ENCODE data around the gene SEBOX. TPM values are rescaled to one million over a fixed set of nuclear protein-coding genes. Genes with fewer than 3 reads are reported as not detected.

The SEBOX gene
- total and polyA plus RNA-seq, 5 donors from 2014 or later, result not detected

- Mint-ChIP-seq H3K4me1 (peaks cover 0 to 7% (median 3%) of the 10 kb centered on the region in 4 donors), H3K36me3 (peaks cover 33% of the 10 kb centered on the region), H3K27me3 (no peaks in the 10 kb centered on the region), H3K4me3 (no peak overlapping the region), H3K9me3 (no peaks in the 10 kb centered on the region), H3K27ac (no peak overlapping the region)
- Histone ChIP-seq H3K9me3 (ENCODE audit: control insufficient read depth in 2 of 2, low read length in 2 of 2) (no peaks in the 10 kb centered on the region), H3K4me1 (ENCODE audit: control insufficient read depth, insufficient read depth, low read length, poor library complexity, severe bottlenecking) (no peaks in the 10 kb centered on the region), H3K27me3 (ENCODE audit: control insufficient read depth, insufficient read depth, low read length) (no peaks in the 10 kb centered on the region), H3K27ac (ENCODE audit: insufficient read depth, low read length, poor library complexity, severe bottlenecking) (no peak overlapping the region), H3K36me3 (ENCODE audit: control insufficient read depth, insufficient read depth, low read length) (peaks cover 61% of the 10 kb centered on the region), H3K4me3 (ENCODE audit: low read depth, low read length) (no peak overlapping the region)
- ATAC-seq (ENCODE audit: low read depth in 2 of 2) (no peak), DNase-seq (no peak)
Observed at GRCh38 chr17:28391401-28391800, 26.4 kb upstream of the SEBOX start.

- DNase-seq, result no peak
- no peaks in the 10 kb centered on the region for H3K9me3 Mint-ChIP-seq
- H3K36me3 Mint-ChIP-seq, result peaks cover 33% of the 10 kb centered on the region
- H3K27ac Mint-ChIP-seq, result no peak overlapping the region
- H3K4me1 Mint-ChIP-seq, result peaks cover 0 to 9% (median 6%) of the 10 kb centered on the region in 4 donors
- H3K4me1 ChIP-seq (ENCODE audit: control insufficient read depth, insufficient read depth, low read length, poor library complexity, severe bottlenecking), result no peaks in the 10 kb centered on the region
- no peaks in the 10 kb centered on the region for H3K27me3 Mint-ChIP-seq
- no peak overlapping the region for H3K27ac ChIP-seq (ENCODE audit: insufficient read depth, low read length, poor library complexity, severe bottlenecking)
- no peak overlapping the region for H3K4me3 ChIP-seq (ENCODE audit: low read depth, low read length)
- H3K27me3 ChIP-seq (ENCODE audit: control insufficient read depth, insufficient read depth, low read length), result no peaks in the 10 kb centered on the region
- H3K9me3 ChIP-seq (ENCODE audit: control insufficient read depth in 2 of 2, low read length in 2 of 2), result no peaks in the 10 kb centered on the region
- no peak overlapping the region for H3K4me3 Mint-ChIP-seq
- H3K36me3 ChIP-seq (ENCODE audit: control insufficient read depth, insufficient read depth, low read length), result peaks cover 57% of the 10 kb centered on the region
- ATAC-seq (ENCODE audit: low read depth in 2 of 2), result no peak
Observed at GRCh38 chr17:28390984-28391383, 26.0 kb upstream of the SEBOX start.

GRCh38 chr17:28390563-28390962 lies 25.6 kb upstream of the SEBOX start:
- Mint-ChIP-seq H3K27me3 (no peaks in the 10 kb centered on the region), H3K4me3 (peak overlapping the region in 1 of 4 donors; percentile 44), H3K9me3 (no peaks in the 10 kb centered on the region), H3K4me1 (peaks cover 0 to 14% (median 8%) of the 10 kb centered on the region in 4 donors), H3K27ac (no peak overlapping the region), H3K36me3 (peaks cover 33% of the 10 kb centered on the region)
- DNase-seq, result no peak
- Histone ChIP-seq H3K36me3 (ENCODE audit: control insufficient read depth, insufficient read depth, low read length) (peaks cover 52% of the 10 kb centered on the region), H3K27me3 (ENCODE audit: control insufficient read depth, insufficient read depth, low read length) (no peaks in the 10 kb centered on the region), H3K4me3 (ENCODE audit: low read depth, low read length) (no peak overlapping the region), H3K4me1 (ENCODE audit: control insufficient read depth, insufficient read depth, low read length, poor library complexity, severe bottlenecking) (peaks cover 4% of the 10 kb centered on the region), H3K9me3 (ENCODE audit: control insufficient read depth in 2 of 2, low read length in 2 of 2) (no peaks in the 10 kb centered on the region), H3K27ac (ENCODE audit: insufficient read depth, low read length, poor library complexity, severe bottlenecking) (no peak overlapping the region)
- no peak for ATAC-seq (ENCODE audit: low read depth in 2 of 2)

GRCh38 chr17:28390141-28390540 lies 25.1 kb upstream of the SEBOX start:
- H3K27ac Mint-ChIP-seq, result no peak overlapping the region
- Histone ChIP-seq H3K4me3 (ENCODE audit: low read depth, low read length) (no peak overlapping the region), H3K4me1 (ENCODE audit: control insufficient read depth, insufficient read depth, low read length, poor library complexity, severe bottlenecking) (peaks cover 8% of the 10 kb centered on the region), H3K9me3 (ENCODE audit: control insufficient read depth in 2 of 2, low read length in 2 of 2) (no peaks in the 10 kb centered on the region), H3K36me3 (ENCODE audit: control insufficient read depth, insufficient read depth, low read length) (peaks cover 49% of the 10 kb centered on the region), H3K27ac (ENCODE audit: insufficient read depth, low read length, poor library complexity, severe bottlenecking) (no peak overlapping the region), H3K27me3 (ENCODE audit: control insufficient read depth, insufficient read depth, low read length) (no peaks in the 10 kb centered on the region)
- DNase-seq (no peak), ATAC-seq (ENCODE audit: low read depth in 2 of 2) (no peak)
- H3K4me1 Mint-ChIP-seq, result peaks cover 4 to 18% (median 10%) of the 10 kb centered on the region in 4 donors
- H3K9me3 Mint-ChIP-seq, result no peaks in the 10 kb centered on the region
- no peaks in the 10 kb centered on the region for H3K27me3 Mint-ChIP-seq
- peak overlapping the region in 1 of 4 donors; percentile 44 for H3K4me3 Mint-ChIP-seq
- peaks cover 33% of the 10 kb centered on the region for H3K36me3 Mint-ChIP-seq

GRCh38 chr17:28388106-28388505 lies 23.1 kb upstream of the SEBOX start:
- H3K36me3 Mint-ChIP-seq, result peaks cover 24% of the 10 kb centered on the region
- ATAC-seq (ENCODE audit: low read depth in 2 of 2), result no peak

GRCh38 chr17:28386391-28386790 lies 21.4 kb upstream of the SEBOX start:
- no peaks in the 10 kb centered on the region for H3K9me3 ChIP-seq (ENCODE audit: control insufficient read depth in 2 of 2, low read length in 2 of 2)
- no peaks in the 10 kb centered on the region for H3K27me3 ChIP-seq (ENCODE audit: control insufficient read depth, insufficient read depth, low read length)
- no peak overlapping the region for H3K4me3 ChIP-seq (ENCODE audit: low read depth, low read length)
- DNase-seq, result no peak
- Mint-ChIP-seq H3K4me3 (peak overlapping the region; percentile 88 to 94 (median 92)), H3K27ac (peak overlapping the region in 1 of 3 donors; percentile 15), H3K27me3 (peaks cover 10% of the 10 kb centered on the region), H3K4me1 (peaks cover 7 to 41% (median 21%) of the 10 kb centered on the region in 4 donors), H3K9me3 (no peaks in the 10 kb centered on the region), H3K36me3 (peaks cover 26% of the 10 kb centered on the region)
- peaks cover 30% of the 10 kb centered on the region for H3K36me3 ChIP-seq (ENCODE audit: control insufficient read depth, insufficient read depth, low read length)
- no peak for ATAC-seq (ENCODE audit: low read depth in 2 of 2)
- no peak overlapping the region for H3K27ac ChIP-seq (ENCODE audit: insufficient read depth, low read length, poor library complexity, severe bottlenecking)
- H3K4me1 ChIP-seq (ENCODE audit: control insufficient read depth, insufficient read depth, low read length, poor library complexity, severe bottlenecking), result peaks cover 18% of the 10 kb centered on the region

More at GRCh38 chr17:28388106-28388505, 23.1 kb upstream of the SEBOX start:
- H3K27me3 ChIP-seq (ENCODE audit: control insufficient read depth, insufficient read depth, low read length), result no peaks in the 10 kb centered on the region
- H3K9me3 ChIP-seq (ENCODE audit: control insufficient read depth in 2 of 2, low read length in 2 of 2), result no peaks in the 10 kb centered on the region
- peaks cover 18% of the 10 kb centered on the region for H3K4me1 ChIP-seq (ENCODE audit: control insufficient read depth, insufficient read depth, low read length, poor library complexity, severe bottlenecking)
- Mint-ChIP-seq H3K9me3 (no peaks in the 10 kb centered on the region), H3K4me1 (peaks cover 7 to 33% (median 18%) of the 10 kb centered on the region in 4 donors), H3K27me3 (peaks cover 4% of the 10 kb centered on the region), H3K4me3 (no peak overlapping the region), H3K27ac (peak overlapping the region in 1 of 3 donors; percentile 52)
- H3K27ac ChIP-seq (ENCODE audit: insufficient read depth, low read length, poor library complexity, severe bottlenecking), result no peak overlapping the region
- no peak overlapping the region for H3K4me3 ChIP-seq (ENCODE audit: low read depth, low read length)
- peaks cover 37% of the 10 kb centered on the region for H3K36me3 ChIP-seq (ENCODE audit: control insufficient read depth, insufficient read depth, low read length)
- no peak for DNase-seq

GRCh38 chr17:28385406-28385805 lies 20.4 kb upstream of the SEBOX start:
- H3K4me1 Mint-ChIP-seq, result peaks cover 5 to 45% (median 23%) of the 10 kb centered on the region in 4 donors
- no peak overlapping the region for H3K27ac ChIP-seq (ENCODE audit: insufficient read depth, low read length, poor library complexity, severe bottlenecking)
- H3K9me3 ChIP-seq (ENCODE audit: control insufficient read depth in 2 of 2, low read length in 2 of 2), result no peaks in the 10 kb centered on the region
- ATAC-seq (ENCODE audit: low read depth in 2 of 2), result no peak
- peaks cover 20% of the 10 kb centered on the region for H3K4me1 ChIP-seq (ENCODE audit: control insufficient read depth, insufficient read depth, low read length, poor library complexity, severe bottlenecking)
- peaks cover 17% of the 10 kb centered on the region for H3K36me3 Mint-ChIP-seq
- no peaks in the 10 kb centered on the region for H3K27me3 ChIP-seq (ENCODE audit: control insufficient read depth, insufficient read depth, low read length)
- peak in 1 of 3 donors; percentile 25 for DNase-seq
- H3K9me3 Mint-ChIP-seq, result peaks cover 0 to under 1% (median 0%) of the 10 kb centered on the region in 7 donors
- peaks cover 20% of the 10 kb centered on the region for H3K36me3 ChIP-seq (ENCODE audit: control insufficient read depth, insufficient read depth, low read length)
- H3K27me3 Mint-ChIP-seq, result peaks cover 10% of the 10 kb centered on the region
- peak overlapping the region in 2 of 3 donors; percentile 83 to 88 for H3K27ac Mint-ChIP-seq
- peak overlapping the region; percentile 88 to 94 (median 92) for H3K4me3 Mint-ChIP-seq
- H3K4me3 ChIP-seq (ENCODE audit: low read depth, low read length), result peak overlapping the region; percentile 78

- Mint-ChIP-seq H3K27me3 (peaks cover 10% of the 10 kb centered on the region), H3K4me3 (peak overlapping the region; percentile 88 to 97 (median 94)), H3K9me3 (peaks cover 0 to 4% (median 0%) of the 10 kb centered on the region in 7 donors), H3K27ac (peak overlapping the region in 2 of 3 donors; percentile 87 to 88), H3K4me1 (peaks cover 5 to 45% (median 23%) of the 10 kb centered on the region in 4 donors), H3K36me3 (peaks cover 17% of the 10 kb centered on the region)
- Histone ChIP-seq H3K36me3 (ENCODE audit: control insufficient read depth, insufficient read depth, low read length) (peaks cover 16% of the 10 kb centered on the region), H3K4me3 (ENCODE audit: low read depth, low read length) (peak overlapping the region; percentile 78), H3K4me1 (ENCODE audit: control insufficient read depth, insufficient read depth, low read length, poor library complexity, severe bottlenecking) (peaks cover 20% of the 10 kb centered on the region), H3K27ac (ENCODE audit: insufficient read depth, low read length, poor library complexity, severe bottlenecking) (no peak overlapping the region), H3K9me3 (ENCODE audit: control insufficient read depth in 2 of 2, low read length in 2 of 2) (no peaks in the 10 kb centered on the region), H3K27me3 (ENCODE audit: control insufficient read depth, insufficient read depth, low read length) (no peaks in the 10 kb centered on the region)
- peak; percentile 2 to 4 for ATAC-seq (ENCODE audit: low read depth in 2 of 2)
- DNase-seq, result peak in 1 of 3 donors; percentile 18
Observed at GRCh38 chr17:28385037-28385400, 20.0 kb upstream of the SEBOX start.

Data from CD4-positive, CD25-positive, alpha-beta regulatory T cell (primary cell).